H1 (cell line): ENCODE data around the gene ISL2. TPM values are rescaled to one million over a fixed set of nuclear protein-coding genes. Genes with fewer than 3 reads are reported as not detected.

Experiments
- CTCF ChIA-PET: fragments of 300-600 bp; sonication (Branson Sonifier 250); formaldehyde crosslinking; loops from one replicate; lab custom pipeline; 2021; ENCODE audit not compliant: partially characterized antibody; lab: Charles Lee
- POLR2A ChIA-PET: fragments of 300-600 bp; sonication (Branson Sonifier 250); formaldehyde crosslinking; loops from one replicate; lab custom pipeline; 2021; ENCODE audit warnings: inconsistent platforms; ENCODE audit not compliant: partially characterized antibody; lab: Charles Lee
- DNase-seq, 2 experiments: peaks; one replicate each; pipeline versions ENCODE4 v3.0.0 to v3.0.0-alpha.2; 2010 to 2022; ENCODE audit warnings: low spot score in 2 of 2, low read depth in 1 of 2, mixed read lengths in 1 of 2
- FAIRE-seq: peaks from 2 replicates; lab custom pipeline; 2011; peaks lifted over from hg19 to GRCh38; lab: Jason Lieb, UNC
- H2AFZ ChIP-seq: 2 replicates; pipeline ENCODE4 v1.8.1; 2012; ENCODE audit warnings: low read length, inconsistent platforms
- H2AK5ac ChIP-seq: 2 replicates; pipeline ENCODE4 v1.6.1; 2013; ENCODE audit warnings: low read depth, low read length
- H2BK120ac ChIP-seq: replicated peaks from 2 replicates; pipeline ENCODE3; 2013; ENCODE audit warnings: low read depth, low read length, inconsistent platforms
- H2BK12ac ChIP-seq: 2 replicates; pipeline ENCODE4 v1.6.1; 2013; ENCODE audit warnings: low read depth, low read length
- H2BK15ac ChIP-seq: 2 replicates; pipeline ENCODE4 v1.6.1; 2013; ENCODE audit warnings: low read length
- H2BK20ac ChIP-seq: 2 replicates; pipeline ENCODE4 v1.6.1; 2013; ENCODE audit warnings: low read length
- H2BK5ac ChIP-seq: 2 replicates; pipeline ENCODE4 v1.6.1; 2013; ENCODE audit warnings: low read depth, low read length
- H3K14ac ChIP-seq: 2 replicates; pipeline ENCODE4 v1.6.1; 2013; ENCODE audit warnings: inconsistent platforms; ENCODE audit not compliant: insufficient read length
- H3K18ac ChIP-seq: 2 replicates; pipeline ENCODE4 v1.6.1; 2013; ENCODE audit warnings: low read length; ENCODE audit errors: extremely low read depth
- H3K23ac ChIP-seq: 2 replicates; pipeline ENCODE4 v1.6.1; 2013; ENCODE audit warnings: inconsistent platforms; ENCODE audit not compliant: insufficient read length
- H3K23me2 ChIP-seq: 2 replicates; pipeline ENCODE4 v1.6.1; 2013; ENCODE audit warnings: low read depth, low read length
- H3K27ac ChIP-seq: 2 replicates; pipeline ENCODE4 v1.6.1; 2011; ENCODE audit warnings: low read depth, low read length, inconsistent platforms
- H3K27me3 ChIP-seq, 4 experiments: replicated peaks in 1 of 4; 1 replicate in 1 of 4; 2 replicates in 3 of 4; pipeline versions ENCODE4 v1.6.1 to v1.8.1; 2011 to 2013; ENCODE audit warnings: low read length in 3 of 4, mild to moderate bottlenecking in 3 of 4, inconsistent platforms in 2 of 4, mixed read lengths in 2 of 4, moderate library complexity in 1 of 4; ENCODE audit not compliant: control insufficient read depth in 3 of 4, insufficient read depth in 3 of 4; ENCODE audit errors: extremely low read depth in 1 of 4
- H3K36me3 ChIP-seq, 4 experiments: 2 replicates each; pipeline versions ENCODE4 v1.6.1 to v1.8.1; 2011 to 2013; ENCODE audit warnings: mild to moderate bottlenecking in 4 of 4, low read length in 3 of 4, moderate library complexity in 2 of 4, control low read depth in 1 of 4, inconsistent platforms in 1 of 4; ENCODE audit not compliant: insufficient read depth in 4 of 4, control insufficient read depth in 2 of 4
- H3K4ac ChIP-seq: replicated peaks from 2 replicates; pipeline ENCODE3; 2013; ENCODE audit warnings: low read length, low read depth, mixed read lengths, inconsistent platforms; ENCODE audit not compliant: insufficient read length
- H3K4me1 ChIP-seq, 4 experiments: replicated peaks in 1 of 4; 1 replicate in 1 of 4; 2 replicates in 3 of 4; pipeline versions ENCODE4 v1.6.1 to v1.8.1; 2011 to 2013; ENCODE audit warnings: low read length in 3 of 4, inconsistent platforms in 2 of 4, mixed read lengths in 1 of 4; ENCODE audit not compliant: insufficient read depth in 4 of 4, control insufficient read depth in 3 of 4
- H3K4me2 ChIP-seq, 2 experiments: 2 replicates each; pipeline versions ENCODE4 v1.6.1 to v1.8.1; 2011 to 2013; ENCODE audit warnings: low read depth in 2 of 2, low read length in 2 of 2, control low read depth in 1 of 2, inconsistent platforms in 1 of 2, mild to moderate bottlenecking in 1 of 2; ENCODE audit not compliant: insufficient read depth in 1 of 2
- H3K4me3 ChIP-seq, 4 experiments: fragments of 200-600, 300-600 bp in 1 of 4; sonication (generic), shearing (Covaris generic), sonication (Bioruptor Twin) in 1 of 4; 2 replicates each; pipeline versions ENCODE4 v1.5.1 to v1.8.1; 2011 to 2016; ENCODE audit warnings: low read length in 4 of 4, low read depth in 3 of 4, control low read depth in 2 of 4, inconsistent platforms in 2 of 4, mild to moderate bottlenecking in 2 of 4, mixed read lengths in 1 of 4, moderate library complexity in 1 of 4; ENCODE audit not compliant: insufficient read depth in 2 of 4; ENCODE audit errors: extremely low read depth in 1 of 4
- H3K56ac ChIP-seq: replicated peaks from 2 replicates; pipeline ENCODE3; 2013; ENCODE audit warnings: low read depth, mild to moderate bottlenecking, mixed read lengths, low read length, inconsistent platforms; ENCODE audit not compliant: insufficient read length
- H3K79me1 ChIP-seq: 2 replicates; pipeline ENCODE4 v1.6.1; 2013; ENCODE audit warnings: low read depth, low read length, control low read depth
- H3K79me2 ChIP-seq, 2 experiments: 2 replicates each; pipeline versions ENCODE4 v1.6.1 to v1.8.1; 2012 to 2013; ENCODE audit warnings: low read length in 2 of 2, mild to moderate bottlenecking in 2 of 2, inconsistent platforms in 1 of 2; ENCODE audit not compliant: insufficient read depth in 2 of 2, control insufficient read depth in 1 of 2
- H3K9ac ChIP-seq, 4 experiments: replicated peaks in 1 of 4; 1 replicate in 1 of 4; 2 replicates in 3 of 4; pipeline versions ENCODE4 v1.6.1 to v1.8.1; 2011 to 2013; ENCODE audit warnings: low read depth in 3 of 4, low read length in 3 of 4, control low read depth in 2 of 4, mild to moderate bottlenecking in 2 of 4, moderate library complexity in 2 of 4, inconsistent platforms in 1 of 4; ENCODE audit errors: extremely low read depth in 1 of 4
- H3K9me3 ChIP-seq, 2 experiments: 2 replicates each; pipeline versions ENCODE4 v1.6.1 to v1.8.1; 2012 to 2013; ENCODE audit warnings: mild to moderate bottlenecking in 2 of 2, moderate library complexity in 2 of 2, control low read depth in 1 of 2, inconsistent platforms in 1 of 2, low read depth in 1 of 2, low read length in 1 of 2, mixed read lengths in 1 of 2; ENCODE audit not compliant: insufficient read depth in 2 of 2
- H4K20me1 ChIP-seq, 2 experiments: replicated peaks in 1 of 2; 2 replicates each; pipeline versions ENCODE3 to v1.8.1; 2011 to 2013; ENCODE audit warnings: inconsistent platforms in 2 of 2, low read length in 2 of 2, mild to moderate bottlenecking in 1 of 2; ENCODE audit not compliant: insufficient read depth in 2 of 2, control insufficient read depth in 1 of 2
- H4K5ac ChIP-seq: 2 replicates; pipeline ENCODE4 v1.6.1; 2013; ENCODE audit warnings: low read length, low read depth, mixed read lengths, inconsistent platforms; ENCODE audit not compliant: insufficient read length
- H4K8ac ChIP-seq: 2 replicates; pipeline ENCODE4 v1.8.0; 2013; ENCODE audit warnings: mild to moderate bottlenecking, moderate library complexity, low read length, inconsistent platforms; ENCODE audit not compliant: insufficient read depth; ENCODE audit errors: extremely low read depth
- H4K91ac ChIP-seq: replicated peaks from 2 replicates; pipeline ENCODE3; 2013; ENCODE audit warnings: low read length, mixed read lengths, inconsistent platforms; ENCODE audit not compliant: insufficient read length
- CBX5 ChIP-seq: fragments of 300-800, 300-1000 bp; sonication (generic); IDR thresholded peaks from 2 replicates; pipeline ENCODE4 v1.7.1; 2016; ENCODE audit warnings: antibody characterized with exemption, low read length, low read depth
- CBX8 ChIP-seq: fragments of 300-800, 300-1000 bp; sonication (generic); IDR thresholded peaks from 2 replicates; pipeline ENCODE4 v1.7.1; 2016; ENCODE audit warnings: low read depth, low read length, borderline replicate concordance
- RFX5 ChIP-seq: IDR thresholded peaks from 2 replicates; pipeline ENCODE4 v1.6.1; 2011; ENCODE audit warnings: low read depth, low read length, improper control_type of control experiment, borderline replicate concordance
- RXRA ChIP-seq: IDR thresholded peaks from 2 replicates; pipeline ENCODE4 v1.6.1; 2011; ENCODE audit warnings: low read depth, mild to moderate bottlenecking, low read length, moderate library complexity; ENCODE audit not compliant: insufficient read depth
- WGBS, 2 experiments: shearing (Covaris generic) in 1 of 2; methylation state at CpG; one replicate each; pipeline versions ENCODE4 v1.1.6 to v1.1.7; 2013 to 2015; ENCODE audit warnings: low lambda C conversion rate in 2 of 2, mixed read lengths in 2 of 2, inconsistent platforms in 1 of 2, low coverage in 1 of 2, missing lambda C conversion rate in 1 of 2; ENCODE audit not compliant: insufficient replicate concordance in 2 of 2, insufficient coverage in 1 of 2, insufficient read length in 1 of 2; ENCODE audit errors: extremely low coverage in 1 of 2, missing lambda C conversion rate in 1 of 2; 5-methylcytosine and 5-hydroxymethylcytosine counted together
- polyA plus RNA-seq, 7 experiments: library from polyadenylated mRNA; depleted of rRNA in 3 of 7; stranded (reverse) in 5 of 7; unstranded in 2 of 7; fragments of >200 nt in 5 of 7; fragments of 200-250 nt in 2 of 7; gene quantifications; 1 replicate in 5 of 7; 2 replicates in 1 of 7; 4 replicates in 1 of 7; pipeline versions ENCODE4 v1.2.1 to v1.2.3, GENCODE V29; 2011 to 2013; ENCODE audit warnings: missing spikeins in 2 of 7, mixed read lengths in 2 of 7
- total RNA-seq: library from RNA; stranded (reverse); fragmentation: NEBNext Ultra II Directional; extraction: Animal tissue kit (Norgen Biotek cat#: 25700); gene quantifications from 2 replicates; pipeline ENCODE4 v1.2.1, GENCODE V29; 2021
- TF ChIP-seq, protein P1 (sequence below): IDR thresholded peaks from 2 replicates; pipeline ENCODE4 v1.6.1; 2012; ENCODE audit warnings: inconsistent platforms

Gene ISL2
- total and polyA plus RNA-seq, 2 of the 8 experiments (the other 6 are each of a cell fraction or from before 2014, with no cell fraction given) = 0.32 to 0.99 TPM

DNA sequence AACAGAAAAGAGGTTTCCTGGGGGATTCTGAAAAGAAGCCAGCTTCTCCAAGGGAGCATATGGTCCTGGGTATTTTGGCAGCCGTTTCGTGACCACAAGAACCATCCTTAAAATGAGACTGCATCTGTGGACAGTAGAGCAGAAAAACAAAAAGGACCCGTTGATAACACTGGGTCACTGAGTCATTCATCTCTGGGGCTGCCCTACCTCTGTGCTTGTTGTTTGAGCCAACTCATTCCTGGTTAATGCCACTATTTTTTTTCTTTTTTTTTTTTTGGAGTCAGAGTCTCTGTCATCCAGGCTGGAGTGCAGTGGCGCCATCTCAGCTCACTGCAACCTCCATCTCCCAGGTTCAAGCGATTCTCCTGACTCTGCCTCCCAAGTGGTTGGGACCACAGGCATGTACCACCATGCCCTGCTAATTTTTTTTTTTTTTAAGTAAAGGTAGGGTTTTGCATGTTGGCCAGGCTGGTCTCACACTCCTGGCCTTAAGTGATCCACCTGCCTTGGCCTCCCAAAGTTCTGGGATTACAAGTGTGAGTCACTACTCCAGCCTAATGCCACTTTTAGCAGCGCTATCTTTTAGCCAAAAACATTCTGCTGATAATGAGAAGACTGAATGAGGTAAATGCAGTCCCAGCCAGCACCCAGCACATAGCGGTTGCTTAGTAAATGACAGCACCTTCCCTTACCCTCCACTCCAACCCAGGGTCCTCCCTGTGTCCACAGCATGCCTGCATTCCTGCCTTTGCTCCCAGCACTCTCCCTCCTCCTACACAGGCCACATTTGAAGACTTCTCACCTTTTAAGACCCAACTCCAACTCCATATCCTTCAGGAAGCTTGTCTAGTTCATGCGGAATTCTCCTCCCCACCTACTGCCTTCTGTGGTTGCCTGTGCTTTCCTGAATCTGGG lies 9.1 kb upstream of the ISL2 start:
- Histone ChIP-seq H3K18ac (no peak overlapping the region), H3K4ac (no peak overlapping the region)
- no peak for TF ChIP-seq CBX5
- TF ChIP-seq RXRA = no peak
- TF ChIP-seq RFX5 = no peak
- no peak for TF ChIP-seq CBX8
- TF ChIP-seq, protein P1, sequence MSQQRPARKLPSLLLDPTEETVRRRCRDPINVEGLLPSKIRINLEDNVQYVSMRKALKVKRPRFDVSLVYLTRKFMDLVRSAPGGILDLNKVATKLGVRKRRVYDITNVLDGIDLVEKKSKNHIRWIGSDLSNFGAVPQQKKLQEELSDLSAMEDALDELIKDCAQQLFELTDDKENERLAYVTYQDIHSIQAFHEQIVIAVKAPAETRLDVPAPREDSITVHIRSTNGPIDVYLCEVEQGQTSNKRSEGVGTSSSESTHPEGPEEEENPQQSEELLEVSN = no peak

More for the DNA sequence above, 9.1 kb upstream of the ISL2 start:
- Histone ChIP-seq H3K4me2 (no peak overlapping the region), H2BK5ac (no peak overlapping the region), H2AK5ac (no peak overlapping the region), H2BK15ac (no peak overlapping the region), H3K4me1 (no peaks in the 10 kb centered on the region), H3K79me2 (no peaks in the 10 kb centered on the region), H2AFZ (no peak overlapping the region), H3K27me3 (no peaks in the 10 kb centered on the region; a peak in 1 of 7 replicates), H3K27ac (no peak overlapping the region), H3K23me2 (no peaks in the 10 kb centered on the region), H2BK120ac (no peak overlapping the region), H2BK20ac (no peak overlapping the region), H3K23ac (no peak overlapping the region), H4K91ac (no peak overlapping the region), H4K8ac (no peak overlapping the region), H3K56ac (no peak overlapping the region), H3K9ac (no peak overlapping the region), H3K79me1 (no peaks in the 10 kb centered on the region), H4K20me1 (no peaks in the 10 kb centered on the region), H3K36me3 (no peaks in the 10 kb centered on the region), H3K14ac (no peak overlapping the region), H3K9me3 (no peaks in the 10 kb centered on the region), H3K4me3 (no peak overlapping the region), H4K5ac (no peak overlapping the region), H2BK12ac (no peak overlapping the region)
- ChIA-PET CTCF (interaction anchor here (0.6 to 6.3 kb wide), 5 partner anchors 93 to 1814 kb away, joined by 3 to 55 read pairs (median 4); no protein-coding TSS in a partner anchor), POLR2A (interaction anchor here (1.5 kb wide), 1 partner anchor 9 kb away, joined by 6 read pairs; the partner anchor contains the start of gene ISL2)
- WGBS, 2 experiments = 92% methylated on average over 8 of the region's 8 CpGs; no CpG with 5 or more reads in 1 of the 2 experiments
- no peak for FAIRE-seq
- no peak for DNase-seq
